Activated CD4-positive, CD25-positive, alpha-beta regulatory T cell treated with anti-CD3 and anti-CD28 coated beads, Interleukin-2, amount 50 U/mL, for 72 hours (primary cell): ENCODE data around the gene ECHDC3.
"Not testable (repeated sequence)": the region's sequence is repeated elsewhere in the genome, so short reads cannot be mapped to it uniquely, and the experiment has no call there.

Source experiments
- DNase-seq: peaks from one replicate; pipeline ENCODE4 v3.0.0; 2021

ECHDC3 gene

GRCh38 chr10:11719496-11720259 is 22.5 kb upstream of the ECHDC3 start:
- DNase-seq: no peak

GRCh38 chr10:11720260-11720741 is 21.9 kb upstream of the ECHDC3 start:
- DNase-seq: no peak

- no peak for DNase-seq
Measured at GRCh38 chr10:11721806-11722205, 20.4 kb upstream of the ECHDC3 start.

GRCh38 chr10:11723359-11723758 is 18.8 kb upstream of the ECHDC3 start:
- DNase-seq: no peak

- no peak for DNase-seq
Measured at GRCh38 chr10:11724938-11725776, 17.0 kb upstream of the ECHDC3 start.

GRCh38 chr10:11725912-11726311 is 16.3 kb upstream of the ECHDC3 start:
- DNase-seq: no peak

- no peak for DNase-seq
Measured at GRCh38 chr10:11727563-11727962, 14.6 kb upstream of the ECHDC3 start.

- DNase-seq: no peak
Measured at GRCh38 chr10:11728353-11728752, 13.8 kb upstream of the ECHDC3 start.

- DNase-seq: no peak
Measured at GRCh38 chr10:11729790-11730315, 12.3 kb upstream of the ECHDC3 start.

- DNase-seq: no peak
Measured at GRCh38 chr10:11730779-11731178, 11.4 kb upstream of the ECHDC3 start.

GRCh38 chr10:11736767-11737166 is 5.4 kb upstream of the ECHDC3 start:
- not testable (repeated sequence) for DNase-seq

GRCh38 chr10:11737258-11738032 is 4.7 kb upstream of the ECHDC3 start:
- not testable (repeated sequence) for DNase-seq

- DNase-seq: no peak
Measured at GRCh38 chr10:11740907-11741306, 1.3 kb upstream of the ECHDC3 start.

GRCh38 chr10:11741608-11742007 is 574 bp upstream of the ECHDC3 start:
- no peak for DNase-seq

GRCh38 chr10:11742779-11743298 is 657 bp downstream of the ECHDC3 start:
- DNase-seq: no peak

GRCh38 chr10:11743461-11744338 is 1.5 kb downstream of the ECHDC3 start:
- no peak for DNase-seq

- no peak for DNase-seq
Measured at GRCh38 chr10:11745045-11745444, 2.9 kb downstream of the ECHDC3 start.

GRCh38 chr10:11746883-11747539 is 4.8 kb downstream of the ECHDC3 start:
- no peak for DNase-seq

GRCh38 chr10:11748866-11749265 is 6.7 kb downstream of the ECHDC3 start:
- DNase-seq: no peak

GRCh38 chr10:11750420-11750819 is 8.2 kb downstream of the ECHDC3 start:
- no peak for DNase-seq

- no peak for DNase-seq
Measured at GRCh38 chr10:11754173-11754572, 12.0 kb downstream of the ECHDC3 start.
